DMS53 treated with DMSO at 0.1 percent for 48 hours (cell line): ENCODE results near the gene PROCA1.

Source experiments
- DNase-seq: peaks from one replicate; lab custom pipeline; 2025; ENCODE audit not compliant: unreplicated experiment; lab: John Stamatoyannopoulos, UW

PROCA1 gene, protein sequence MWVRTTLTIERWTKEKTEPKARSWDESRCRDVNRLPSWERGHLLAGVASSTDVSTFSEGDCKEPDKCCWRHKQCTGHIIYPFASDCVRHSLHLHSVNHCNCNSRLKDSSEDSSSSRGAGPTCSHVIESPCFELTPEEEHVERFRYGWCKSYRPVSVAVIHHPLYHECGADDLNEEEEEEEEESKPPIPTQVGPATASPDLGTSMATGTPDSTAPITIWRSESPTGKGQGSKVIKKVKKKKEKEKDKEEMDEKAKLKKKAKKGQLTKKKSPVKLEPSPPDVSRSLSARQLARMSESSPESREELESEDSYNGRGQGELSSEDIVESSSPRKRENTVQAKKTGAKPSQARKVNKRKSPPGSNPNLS

DNA sequence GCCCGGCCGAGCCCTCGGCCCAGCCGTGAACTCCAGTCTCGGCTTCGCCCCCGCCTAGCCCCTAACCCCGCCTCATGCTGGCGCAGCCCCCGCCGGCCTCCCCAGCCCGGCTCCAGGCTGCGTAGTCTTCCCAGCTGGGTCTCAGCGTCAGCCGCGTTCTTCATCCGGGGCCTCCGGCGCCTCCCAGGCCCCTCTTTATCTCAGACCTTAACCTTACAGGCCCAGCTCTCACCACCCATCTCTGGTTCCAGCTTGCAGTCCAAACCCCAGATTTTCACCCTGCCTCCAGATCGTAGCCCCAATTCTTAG, at the start of gene PROCA1:
Gene PROCA1 (minus strand): TSS at position 166 of the 309 bp plus-strand sequence. CDS start 228 bp downstream, outside the sequence.
- no peak for DNase-seq

DNA sequence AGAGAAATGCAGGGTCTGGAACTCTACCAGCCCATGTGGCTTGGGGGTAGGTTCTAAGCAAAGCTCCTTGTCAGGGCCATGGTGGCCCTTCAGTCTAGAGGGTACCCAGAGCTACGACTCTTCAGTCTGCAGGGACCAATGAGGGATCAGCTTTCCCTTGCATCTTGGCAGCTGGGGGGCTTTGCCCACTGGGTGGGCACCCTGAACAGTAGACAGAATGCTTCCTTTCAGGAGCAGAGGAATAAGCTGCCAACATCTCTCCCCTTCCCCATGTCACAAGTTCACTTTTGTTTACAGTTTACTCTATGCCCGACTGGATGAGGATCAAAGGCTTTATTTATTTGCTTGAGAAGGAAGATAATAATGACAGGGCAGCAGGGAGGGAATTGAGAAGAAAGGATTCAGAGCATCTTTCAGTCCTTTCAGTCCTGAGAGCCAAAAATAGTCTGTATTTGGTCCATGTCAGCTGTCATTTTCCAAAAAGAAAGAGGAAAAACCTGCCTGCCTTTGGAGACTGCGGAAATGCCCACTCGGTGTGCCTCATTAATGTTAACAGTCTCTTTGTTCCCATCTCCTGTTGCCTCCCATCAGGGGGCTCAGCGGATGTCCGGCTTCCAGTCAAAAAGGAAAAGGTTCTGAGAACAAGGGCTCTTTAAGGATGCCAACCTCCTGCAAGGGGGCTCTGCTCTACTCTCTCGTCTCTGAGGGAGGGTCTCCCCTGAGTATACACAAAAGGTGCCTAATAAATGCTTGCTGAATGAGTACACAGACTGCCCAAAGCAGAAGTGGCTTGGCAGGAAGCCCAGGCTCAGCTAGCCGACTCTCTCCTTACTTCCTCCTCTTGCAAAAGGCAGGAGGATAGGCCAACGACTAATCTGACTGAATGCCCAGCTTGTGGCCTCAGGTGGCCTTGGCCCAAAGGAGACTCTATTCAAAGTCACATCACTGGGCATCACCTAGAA, 49.2 kb upstream of the PROCA1 start:
- no peak for DNase-seq

DNA sequence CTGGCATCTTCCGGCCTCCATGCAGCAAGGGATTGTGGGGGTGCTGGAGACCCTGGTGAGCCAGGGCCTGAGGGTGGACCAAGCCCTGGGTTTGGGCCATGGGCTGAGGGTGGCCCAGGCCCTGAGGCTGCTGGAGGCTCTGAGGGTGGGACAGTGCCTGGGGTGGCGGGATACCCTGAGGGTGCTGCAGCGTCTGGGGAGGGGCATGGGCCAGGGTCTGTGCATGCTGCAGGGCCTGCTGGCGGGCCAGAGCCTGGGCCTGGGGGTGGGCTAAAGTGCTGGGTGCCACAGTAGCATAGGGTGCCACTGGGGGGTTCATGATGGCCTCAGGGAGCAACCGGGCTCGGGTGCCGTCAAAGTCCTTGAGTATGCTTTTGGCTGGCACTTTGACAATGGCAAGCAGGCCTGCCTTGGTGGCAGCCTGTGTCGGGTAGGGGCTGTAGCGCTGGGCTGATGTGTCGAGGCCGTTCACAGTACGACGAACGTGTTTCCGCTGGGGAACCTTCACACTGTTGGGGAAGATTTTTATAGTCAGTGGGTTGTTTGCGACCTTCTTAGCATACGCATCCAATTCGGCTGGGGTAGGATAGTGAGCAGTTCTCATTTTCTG, 47.7 kb upstream of the PROCA1 start:
- no peak for DNase-seq

DNA sequence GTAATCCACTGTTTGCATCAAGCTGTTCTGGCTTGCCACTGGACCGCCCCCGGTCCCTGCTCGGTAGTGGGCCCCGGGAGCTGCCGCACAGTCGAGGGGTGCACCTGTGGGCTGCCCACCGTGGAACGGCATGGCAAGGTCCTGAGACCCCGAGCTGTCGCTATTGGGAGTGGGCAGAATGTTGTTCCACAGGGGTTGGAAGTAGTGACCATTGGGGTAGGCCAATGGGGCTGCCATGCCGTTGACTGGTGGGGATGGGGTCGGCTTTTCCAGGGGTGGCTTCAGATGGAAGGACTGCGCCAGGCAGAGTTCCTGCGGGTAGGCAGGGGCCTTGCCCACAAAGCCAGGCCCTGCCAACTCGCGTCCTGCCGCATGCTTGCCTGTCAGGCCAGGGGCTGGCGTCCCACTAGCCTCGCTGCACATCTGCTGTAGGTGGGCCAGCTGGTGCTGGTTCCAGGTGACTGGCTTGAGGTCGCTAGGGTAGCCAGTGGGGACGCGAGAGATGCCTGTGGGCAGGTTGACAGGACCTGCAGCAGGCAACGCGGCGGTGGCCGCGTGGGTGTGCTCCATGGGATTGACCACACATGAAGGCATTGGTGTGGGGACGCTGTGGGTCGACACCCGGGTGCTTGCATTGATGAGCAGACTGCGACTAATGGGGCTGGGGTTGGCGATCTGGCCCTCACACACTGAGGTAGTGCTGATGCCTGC, 46.9 kb upstream of the PROCA1 start:
- no peak for DNase-seq

DNA sequence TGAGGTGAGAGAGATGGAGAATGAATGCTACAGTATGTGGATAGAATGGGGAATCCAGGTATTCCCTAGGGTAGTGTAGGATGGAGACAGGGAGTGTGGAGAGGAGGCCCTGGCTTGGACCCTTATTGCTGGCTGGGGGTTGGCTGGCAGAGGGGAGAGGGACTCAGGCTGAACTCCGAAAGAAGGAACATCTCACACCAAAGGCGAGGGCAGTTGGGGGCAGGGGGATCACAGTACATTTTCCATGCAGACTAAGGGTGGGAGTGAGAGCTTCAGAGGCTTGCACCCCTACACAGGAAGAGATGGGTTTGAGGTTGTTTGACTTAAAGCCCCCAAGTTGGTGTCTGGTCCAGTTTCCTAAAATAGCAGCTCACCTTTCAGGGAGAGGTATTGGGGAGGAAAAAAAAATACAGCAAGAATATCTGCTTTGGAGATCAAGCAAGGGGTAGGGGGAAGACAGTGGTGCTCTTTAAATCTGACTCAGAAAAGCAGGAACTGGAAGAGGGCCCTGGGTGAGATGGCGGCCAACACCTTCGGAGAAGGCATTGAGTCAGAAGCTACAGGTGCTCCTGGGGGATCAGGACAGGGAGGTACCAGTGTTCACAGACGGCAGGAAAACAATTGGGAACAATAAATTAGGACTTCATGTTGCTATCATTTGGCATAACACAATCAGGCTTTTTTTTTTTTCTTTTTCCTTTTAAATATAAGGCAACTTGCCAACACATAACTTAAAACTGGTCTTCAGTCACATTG, 44.5 kb upstream of the PROCA1 start:
- DNase-seq = no peak

DNA sequence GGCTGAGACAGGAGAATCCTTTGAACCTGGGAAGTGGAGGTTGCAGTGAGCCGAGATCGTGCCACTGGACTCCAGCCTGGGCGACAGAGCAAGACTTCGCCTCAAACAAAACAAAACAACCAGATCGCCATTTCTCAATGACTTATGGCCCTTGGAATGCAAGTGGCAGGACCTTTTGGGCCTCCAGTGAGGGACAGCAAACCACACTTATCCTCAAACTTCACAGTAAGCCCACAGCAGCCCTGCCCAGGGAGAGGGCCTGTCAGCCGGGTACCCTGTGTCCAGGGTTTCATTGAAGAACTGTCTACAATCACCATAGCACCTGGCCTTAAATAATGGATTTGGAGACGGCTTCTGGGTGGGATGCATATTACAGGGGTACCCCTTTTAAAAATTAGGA, 43.8 kb upstream of the PROCA1 start:
- no peak for DNase-seq

DNA sequence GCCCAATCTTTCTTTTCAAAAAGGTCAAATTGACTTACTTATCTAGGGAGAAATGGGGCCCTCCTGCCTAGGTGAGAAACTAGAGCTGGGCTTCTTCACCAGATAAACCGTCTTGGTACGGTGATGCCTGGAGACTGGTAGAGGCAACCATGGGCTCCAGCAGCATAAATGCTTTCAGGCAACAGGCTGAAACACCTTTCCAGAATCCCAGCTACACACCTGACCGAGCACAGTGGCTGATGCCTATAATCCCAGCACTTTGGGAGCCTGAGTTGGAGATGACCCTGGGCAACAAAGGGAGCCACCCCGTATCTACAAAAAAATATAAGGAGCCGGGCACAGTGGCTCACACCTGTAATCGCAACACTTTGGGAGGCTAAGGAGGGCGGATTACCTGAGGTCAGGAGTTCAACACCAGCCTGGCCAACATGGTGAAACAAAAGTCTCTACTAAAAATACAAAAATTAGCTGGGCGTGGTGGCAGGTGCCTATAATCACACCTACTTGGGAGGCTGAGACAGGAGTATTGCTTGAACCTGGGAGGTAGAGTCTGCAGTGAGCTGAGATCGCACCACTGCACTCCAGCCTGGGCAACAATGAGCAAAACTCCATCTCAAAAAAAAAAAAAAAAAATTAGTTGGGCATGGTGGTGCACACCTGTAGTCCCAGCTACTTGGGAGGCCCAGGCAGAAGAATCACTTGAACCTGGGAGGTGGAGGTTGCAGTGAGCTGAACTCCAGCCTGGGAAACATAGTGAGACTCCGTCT, 40.1 kb upstream of the PROCA1 start:
- no peak for DNase-seq

DNA sequence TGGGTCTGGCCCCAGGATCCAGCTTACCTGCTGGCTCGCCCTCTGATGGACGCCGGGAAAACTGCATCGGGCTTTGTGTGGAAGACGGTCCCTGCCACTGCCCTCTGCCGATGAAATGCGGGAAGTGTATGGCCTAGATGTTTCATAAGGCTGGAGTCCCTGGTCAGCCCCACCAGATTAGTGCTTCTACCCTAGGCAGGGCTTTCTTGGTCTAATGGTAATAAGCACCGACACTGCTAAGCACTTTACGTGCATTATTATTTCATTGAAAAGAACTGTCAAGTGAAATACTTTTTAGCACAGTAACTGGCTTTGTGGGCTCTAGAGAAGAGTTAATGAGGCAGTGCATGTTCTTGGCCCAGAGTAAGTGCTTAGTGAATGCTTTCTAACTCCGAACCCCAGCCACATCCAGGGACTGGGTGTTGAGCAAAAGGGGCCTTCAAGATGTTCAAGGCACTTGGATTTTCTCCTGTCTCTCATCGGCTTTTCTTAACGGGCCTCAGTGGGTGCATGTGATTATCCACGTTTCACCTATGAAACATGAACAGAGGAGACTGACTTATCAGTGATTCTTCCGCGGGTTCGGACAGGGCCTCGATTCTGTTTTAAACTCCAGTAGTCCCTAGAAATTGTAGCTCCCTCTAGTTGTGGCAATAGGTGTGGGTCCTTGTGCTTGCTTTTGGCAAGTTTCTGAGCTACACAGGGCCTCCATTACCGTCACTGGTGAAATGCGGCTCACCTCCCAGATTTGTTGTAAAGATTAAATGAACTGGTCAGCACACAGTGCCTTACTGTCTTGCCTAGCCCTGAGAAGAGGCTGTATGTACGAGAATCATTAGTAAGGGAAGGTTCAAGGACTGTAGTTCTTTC, 38.7 kb upstream of the PROCA1 start:
- DNase-seq = peak; percentile 80

DNA sequence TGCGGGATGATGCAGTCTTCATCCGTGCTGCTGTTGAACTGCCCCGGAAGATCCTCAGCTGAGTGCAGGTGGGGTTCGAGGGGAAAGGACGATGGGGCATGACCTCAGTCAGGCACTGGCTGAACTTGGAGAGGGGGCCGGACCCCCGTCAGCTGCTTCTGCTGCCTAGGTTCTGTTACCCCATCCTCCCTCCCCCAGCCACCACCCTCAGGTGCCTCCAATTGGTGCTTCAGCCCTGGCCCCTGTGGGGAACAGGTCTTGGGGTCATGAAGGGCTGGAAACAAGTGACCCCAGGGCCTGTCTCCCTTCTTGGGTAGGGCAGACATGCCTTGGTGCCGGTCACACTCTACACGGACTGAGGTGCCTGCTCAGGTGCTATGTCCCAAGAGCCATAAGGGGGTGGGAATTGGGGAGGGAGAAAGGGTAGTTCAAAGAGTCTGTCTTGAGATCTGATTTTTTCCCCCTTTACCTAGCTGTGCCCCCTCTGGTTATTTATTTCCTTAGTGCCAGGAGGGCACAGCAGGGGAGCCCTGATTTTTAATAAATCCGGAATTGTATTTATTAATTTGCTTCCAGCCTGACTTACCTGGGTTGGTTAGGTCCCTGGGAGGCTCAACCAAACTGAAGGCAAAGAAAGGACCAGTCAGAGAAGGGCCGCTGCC, 38.0 kb upstream of the PROCA1 start:
- DNase-seq = no peak

DNA sequence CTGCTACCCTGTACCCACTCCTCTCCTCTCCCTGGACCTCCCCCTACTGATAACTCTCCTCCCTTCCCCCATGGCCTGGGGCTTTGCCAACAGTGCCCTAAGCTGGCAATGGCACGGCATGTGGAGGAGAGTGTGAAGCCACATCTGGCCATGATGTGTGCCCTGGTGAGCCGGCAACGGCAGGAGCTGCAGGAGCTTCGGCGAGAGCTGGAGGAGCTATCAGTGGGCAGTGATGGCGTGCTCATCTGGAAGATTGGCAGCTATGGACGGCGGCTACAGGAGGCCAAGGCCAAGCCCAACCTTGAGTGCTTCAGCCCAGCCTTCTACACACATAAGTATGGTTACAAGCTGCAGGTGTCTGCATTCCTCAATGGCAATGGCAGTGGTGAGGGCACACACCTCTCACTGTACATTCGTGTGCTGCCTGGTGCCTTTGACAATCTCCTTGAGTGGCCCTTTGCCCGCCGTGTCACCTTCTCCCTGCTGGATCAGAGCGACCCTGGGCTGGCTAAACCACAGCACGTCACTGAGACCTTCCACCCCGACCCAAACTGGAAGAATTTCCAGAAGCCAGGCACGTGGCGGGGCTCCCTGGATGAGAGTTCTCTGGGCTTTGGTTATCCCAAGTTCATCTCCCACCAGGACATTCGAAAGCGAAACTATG, 37.3 kb upstream of the PROCA1 start:
- no peak for DNase-seq

DNA sequence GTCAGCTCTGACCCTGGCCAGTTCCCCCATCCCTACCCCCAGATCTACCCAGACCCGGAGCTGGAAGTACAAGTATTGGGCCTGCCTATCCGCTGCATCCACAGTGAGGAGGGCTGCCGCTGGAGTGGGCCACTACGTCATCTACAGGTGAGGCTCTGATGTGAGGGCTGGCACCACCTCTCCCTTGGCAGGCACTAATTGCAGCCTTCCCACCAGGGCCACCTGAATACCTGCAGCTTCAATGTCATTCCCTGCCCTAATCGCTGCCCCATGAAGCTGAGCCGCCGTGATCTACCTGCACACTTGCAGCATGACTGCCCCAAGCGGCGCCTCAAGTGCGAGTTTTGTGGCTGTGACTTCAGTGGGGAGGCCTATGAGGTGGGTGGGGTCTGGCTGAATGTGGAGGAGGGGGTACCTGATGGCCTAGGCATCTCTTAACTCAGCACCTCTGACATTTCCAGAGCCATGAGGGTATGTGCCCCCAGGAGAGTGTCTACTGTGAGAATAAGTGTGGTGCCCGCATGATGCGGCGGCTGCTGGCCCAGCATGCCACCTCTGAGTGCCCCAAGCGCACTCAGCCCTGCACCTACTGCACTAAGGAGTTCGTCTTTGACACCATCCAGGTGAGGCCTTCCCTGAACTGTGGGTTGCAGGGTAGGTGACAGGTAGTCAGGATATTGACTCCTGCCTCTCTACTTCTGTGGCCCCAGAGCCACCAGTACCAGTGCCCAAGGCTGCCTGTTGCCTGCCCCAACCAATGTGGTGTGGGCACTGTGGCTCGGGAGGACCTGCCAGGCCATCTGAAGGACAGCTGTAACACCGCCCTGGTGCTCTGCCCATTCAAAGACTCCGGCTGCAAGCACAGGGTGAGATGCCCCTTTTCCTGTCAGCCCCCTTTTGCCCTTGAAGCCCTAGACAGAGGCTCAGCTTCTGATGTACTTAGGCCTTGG, 36.4 kb upstream of the PROCA1 start:
- no peak for DNase-seq

DNA sequence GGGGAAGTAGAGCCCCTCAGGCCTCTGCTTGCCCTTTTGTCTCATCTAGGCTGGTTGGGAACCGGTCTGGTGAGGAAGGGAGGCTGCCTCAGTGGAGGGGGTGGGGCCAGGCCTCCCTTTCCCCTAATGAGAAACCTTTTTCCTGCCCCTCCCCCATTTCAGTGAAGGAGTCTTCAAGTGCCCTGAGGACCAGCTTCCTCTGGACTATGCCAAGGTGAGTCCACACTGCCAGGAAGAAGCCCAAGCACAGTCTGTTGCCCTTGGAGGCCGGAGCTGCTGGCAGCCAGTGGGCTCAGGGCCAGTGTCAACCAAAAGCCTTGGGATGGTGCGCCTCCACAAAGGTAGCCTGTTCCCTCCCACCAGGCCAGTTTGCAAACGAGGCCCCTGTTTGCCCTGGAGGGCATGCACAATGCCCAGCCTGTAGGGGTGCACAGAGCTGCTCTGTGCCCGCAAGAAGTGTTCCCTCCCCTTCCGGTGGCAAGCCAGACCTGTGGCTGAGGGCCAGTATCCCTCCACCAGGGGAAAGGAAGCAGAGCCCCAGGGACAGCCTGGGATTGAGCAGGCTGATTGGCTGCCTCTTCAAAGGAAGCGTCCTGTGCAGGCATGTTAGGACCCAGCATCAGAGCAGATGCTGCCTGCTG, 35.5 kb upstream of the PROCA1 start:
- no peak for DNase-seq

DNA sequence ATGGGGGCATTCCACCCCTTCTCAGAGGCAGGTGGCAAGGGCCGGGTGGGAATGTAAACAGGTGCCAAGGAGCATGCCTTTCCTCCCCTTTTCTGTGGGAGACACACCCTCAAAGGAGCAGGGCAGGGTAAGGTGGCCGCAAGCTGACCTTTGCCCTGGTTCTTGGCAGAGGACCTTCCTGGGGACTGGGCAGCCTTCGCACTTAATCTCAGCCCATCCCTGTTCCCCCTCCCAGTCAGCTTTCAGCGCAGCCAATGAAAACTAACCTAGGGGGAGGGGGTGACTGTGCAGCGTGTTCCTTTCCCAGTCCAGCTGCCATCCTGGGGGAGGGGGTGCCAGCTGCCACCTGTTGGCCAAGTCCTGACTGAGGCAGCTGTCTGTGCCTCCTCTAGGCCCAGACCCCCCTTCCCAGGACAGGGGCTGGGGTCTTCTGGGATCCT, 34.9 kb upstream of the PROCA1 start:
- DNase-seq = peak; percentile 59

DNA sequence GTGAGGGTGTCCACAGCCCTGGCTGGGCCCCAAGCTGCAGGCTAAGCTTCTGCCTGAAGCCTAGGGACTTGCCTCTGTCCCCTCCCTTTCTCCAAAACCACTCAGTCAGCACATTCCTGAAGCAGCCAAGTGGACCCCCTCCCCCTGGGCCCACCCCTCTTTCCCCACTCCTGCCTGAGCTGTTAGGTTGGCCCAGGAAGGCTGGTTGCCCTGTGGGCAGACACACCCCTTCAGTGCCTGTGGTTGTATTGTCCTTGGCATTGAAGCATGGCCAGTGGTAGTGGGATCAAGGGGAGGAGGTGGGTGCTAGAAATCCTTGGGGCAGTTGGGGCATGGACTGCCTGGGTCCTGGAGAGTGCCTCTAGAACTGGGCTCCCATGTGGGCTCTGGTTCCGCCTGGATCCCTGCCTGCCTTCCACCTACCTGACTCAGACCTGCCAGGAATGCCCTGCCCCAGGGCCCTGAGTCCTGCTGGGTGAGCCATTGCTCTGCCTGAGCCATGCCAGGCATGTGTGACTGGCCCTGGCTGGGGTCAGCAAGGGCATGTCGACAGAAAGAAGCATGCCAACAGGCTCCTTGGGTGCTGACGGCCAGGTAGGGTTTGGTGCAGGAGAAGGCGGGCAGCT, 34.2 kb upstream of the PROCA1 start:
- DNase-seq = no peak

DNA sequence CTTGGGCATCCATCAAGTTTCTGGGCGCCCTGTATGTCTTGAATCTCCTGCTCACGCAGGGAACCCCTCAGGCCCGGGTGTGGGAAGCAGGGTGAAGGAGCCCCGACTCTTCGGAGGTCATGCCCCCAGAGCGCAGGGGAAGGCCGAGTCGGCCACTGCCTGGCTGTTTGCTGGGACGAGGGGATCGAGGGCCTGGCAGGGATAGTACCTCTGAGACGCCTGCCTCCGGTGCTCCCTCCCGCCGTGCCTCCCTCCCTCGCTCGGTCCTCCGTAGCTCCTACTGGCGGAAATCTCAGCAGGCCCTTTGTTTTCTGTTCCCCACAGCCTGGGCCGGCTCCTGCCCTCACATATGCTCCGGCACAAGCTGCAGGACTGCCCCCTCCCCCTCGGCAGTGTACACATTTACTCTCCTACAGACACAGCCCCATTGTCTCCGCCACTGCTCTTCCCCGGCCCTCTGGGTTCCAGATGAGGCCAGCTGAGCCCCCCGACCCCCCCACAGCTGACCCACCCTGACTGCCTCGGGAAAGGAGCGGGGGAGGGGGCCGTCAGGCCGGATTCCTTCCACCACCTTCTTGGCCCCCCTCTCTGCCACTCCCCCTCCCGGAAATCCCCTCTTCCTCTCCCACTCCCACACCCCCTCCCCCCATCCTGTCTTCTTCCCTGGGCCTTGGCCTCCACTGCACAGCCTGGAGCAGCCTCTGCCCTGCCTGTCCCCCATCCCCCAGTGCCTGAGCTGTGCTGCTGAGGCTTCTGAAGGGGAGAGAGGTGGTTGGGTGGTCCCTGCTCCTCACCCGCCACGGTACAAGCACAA, 33.5 kb upstream of the PROCA1 start:
- DNase-seq = no peak
